ENCODE data around the gene PPFIA4. TPM values are rescaled to one million over a fixed set of nuclear protein-coding genes. Genes with fewer than 3 reads are reported as not detected.

Gene PPFIA4
- total RNA-seq, 1 experiment from 2014 or later, result 6.6 TPM

- DNase-seq (ENCODE audit: low spot score), result peak; percentile 47
Measured at GRCh38 chr1:203040513-203041275, 14.4 kb downstream of the PPFIA4 start.

GRCh38 chr1:203041351-203041932 is 15.2 kb downstream of the PPFIA4 start:
- peak; percentile 40 for DNase-seq (ENCODE audit: low spot score)

GRCh38 chr1:203043830-203044545 is 17.7 kb downstream of the PPFIA4 start:
- no peak for DNase-seq (ENCODE audit: low spot score)

DNA sequence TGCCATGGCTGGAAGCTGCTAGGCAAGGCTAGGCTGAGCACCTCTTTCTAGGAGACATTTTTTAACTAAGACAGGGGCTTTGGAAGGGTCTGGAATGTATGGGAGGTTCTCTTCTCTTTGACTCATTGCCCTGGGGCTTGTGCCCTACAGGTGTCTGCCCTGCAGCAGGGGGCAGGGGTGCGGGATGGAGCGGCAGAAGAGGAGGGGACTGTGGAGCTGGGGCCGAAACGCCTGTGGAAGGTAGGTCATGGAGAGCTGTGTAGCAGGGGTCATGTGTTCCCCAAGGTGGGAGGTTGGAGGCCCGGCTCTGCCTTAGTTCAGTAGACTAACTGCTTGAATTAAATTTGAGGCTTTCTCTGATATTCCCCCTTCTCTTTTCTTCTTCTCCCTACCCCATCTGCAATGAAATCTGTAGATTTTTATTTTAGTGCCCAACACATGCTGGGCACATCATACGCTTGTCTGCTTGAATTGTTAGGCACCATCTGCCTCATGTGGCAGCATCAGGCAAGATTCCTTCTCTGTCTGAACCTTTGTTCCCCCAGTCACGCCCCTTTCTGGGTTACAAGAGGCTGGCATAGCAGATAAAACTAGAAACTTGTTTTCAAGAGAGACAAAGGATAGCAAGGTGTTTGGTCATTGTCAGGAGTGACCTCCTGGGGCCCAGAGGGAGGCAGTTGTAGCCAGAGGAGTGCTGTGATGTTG is 18.4 kb downstream of the PPFIA4 start:
- no peak for DNase-seq (ENCODE audit: low spot score)

- DNase-seq (ENCODE audit: low spot score), result no peak
Measured at GRCh38 chr1:203045336-203045735, 19.0 kb downstream of the PPFIA4 start.

GRCh38 chr1:203045821-203046594 is 19.7 kb downstream of the PPFIA4 start:
- DNase-seq (ENCODE audit: low spot score), result no peak

GRCh38 chr1:203046984-203047630 is 20.8 kb downstream of the PPFIA4 start:
- peak; percentile 90 for DNase-seq (ENCODE audit: low spot score)

DNA sequence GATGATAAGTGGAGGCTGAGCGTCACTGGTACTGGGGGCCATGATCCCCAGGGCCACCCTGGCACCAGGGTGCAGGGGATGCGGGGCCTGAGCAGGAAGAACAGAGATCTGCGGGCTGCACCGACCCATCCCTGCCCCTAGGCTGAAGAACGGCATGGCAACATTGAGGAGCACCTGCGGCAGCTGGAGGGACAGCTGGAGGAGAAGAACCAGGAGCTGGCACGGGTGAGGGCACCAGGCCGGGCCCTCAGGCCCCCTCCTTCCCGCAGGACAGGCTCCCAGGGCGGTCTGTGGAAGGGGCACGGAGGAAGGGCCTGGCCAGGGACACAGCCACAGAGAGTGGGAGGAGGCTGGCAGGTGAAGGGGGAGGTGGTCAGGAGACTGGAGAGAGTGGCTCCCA is 21.8 kb downstream of the PPFIA4 start:
- no peak for DNase-seq (ENCODE audit: low spot score)

DNA sequence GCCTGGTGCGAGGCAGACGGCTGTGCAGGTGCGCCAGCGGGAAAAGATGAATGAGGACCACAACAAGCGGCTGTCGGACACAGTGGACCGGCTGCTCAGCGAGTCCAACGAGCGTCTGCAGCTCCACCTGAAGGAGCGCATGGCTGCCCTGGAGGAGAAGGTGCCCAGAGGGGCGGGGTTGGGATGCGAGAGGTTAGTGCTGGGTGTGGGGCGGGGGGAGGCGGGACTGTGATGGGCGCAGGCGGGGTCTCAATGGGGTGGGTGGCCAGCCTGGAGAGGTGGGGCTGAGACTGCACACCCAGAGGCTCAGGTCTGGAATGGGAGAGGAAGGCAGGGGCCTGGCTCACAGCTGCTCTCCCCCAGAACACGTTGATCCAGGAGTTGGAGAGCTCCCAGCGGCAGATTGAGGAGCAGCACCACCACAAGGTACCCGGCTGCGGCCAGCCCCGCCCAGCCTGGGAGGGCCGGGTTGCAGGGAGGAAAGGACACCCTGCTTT is 22.3 kb downstream of the PPFIA4 start:
- no peak for DNase-seq (ENCODE audit: low spot score)

DNA sequence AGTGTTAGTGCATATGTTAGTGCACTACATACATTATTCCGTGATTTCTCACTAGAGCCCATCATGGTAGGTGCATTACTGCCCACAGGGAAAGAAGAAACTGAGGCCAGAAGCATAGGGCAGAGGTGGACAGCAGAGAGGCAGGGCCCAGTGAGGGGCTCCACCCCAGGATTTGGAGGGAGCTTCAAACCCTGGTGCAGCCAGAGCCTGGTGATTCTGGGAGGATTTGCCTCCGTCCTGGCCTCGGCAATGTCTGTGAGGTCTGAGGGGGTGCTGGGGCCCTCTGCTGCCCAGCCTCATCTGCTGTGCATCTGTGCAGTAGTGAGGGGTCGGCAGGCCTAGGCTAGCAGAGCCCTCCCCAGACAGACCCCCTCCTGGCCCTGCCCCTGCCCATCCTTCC is 22.8 kb downstream of the PPFIA4 start:
- no peak for DNase-seq (ENCODE audit: low spot score)

DNA sequence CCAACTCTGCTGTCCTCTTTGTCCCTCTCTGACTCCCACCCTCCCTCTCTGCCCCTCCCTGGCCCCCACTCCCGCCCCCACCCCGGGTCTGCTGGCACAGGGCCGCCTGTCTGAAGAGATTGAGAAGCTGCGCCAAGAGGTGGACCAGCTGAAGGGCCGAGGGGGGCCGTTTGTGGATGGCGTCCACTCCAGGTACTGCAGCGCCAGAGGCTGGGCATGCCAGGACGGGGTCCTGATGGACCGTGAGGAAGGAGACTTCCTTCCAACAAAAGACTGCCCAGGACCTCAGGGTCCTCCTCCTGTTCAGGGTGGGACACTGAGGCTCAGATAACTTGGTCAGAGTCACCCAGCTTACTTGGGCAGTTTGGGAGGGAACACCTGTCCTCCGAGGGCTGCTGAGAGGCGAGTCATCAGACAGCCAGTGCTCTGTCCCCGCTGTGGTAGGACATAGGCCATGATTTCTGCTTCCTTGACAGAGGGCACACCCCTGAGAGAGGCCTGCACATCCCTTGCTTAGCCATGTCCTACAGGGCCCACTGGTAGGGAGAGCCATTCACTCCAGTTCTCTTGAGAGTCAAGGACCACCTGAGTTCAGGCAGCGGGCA is 23.4 kb downstream of the PPFIA4 start:
- no peak for DNase-seq (ENCODE audit: low spot score)

- no peak for DNase-seq (ENCODE audit: low spot score)
Measured at GRCh38 chr1:203050826-203051225, 24.5 kb downstream of the PPFIA4 start.

DNA sequence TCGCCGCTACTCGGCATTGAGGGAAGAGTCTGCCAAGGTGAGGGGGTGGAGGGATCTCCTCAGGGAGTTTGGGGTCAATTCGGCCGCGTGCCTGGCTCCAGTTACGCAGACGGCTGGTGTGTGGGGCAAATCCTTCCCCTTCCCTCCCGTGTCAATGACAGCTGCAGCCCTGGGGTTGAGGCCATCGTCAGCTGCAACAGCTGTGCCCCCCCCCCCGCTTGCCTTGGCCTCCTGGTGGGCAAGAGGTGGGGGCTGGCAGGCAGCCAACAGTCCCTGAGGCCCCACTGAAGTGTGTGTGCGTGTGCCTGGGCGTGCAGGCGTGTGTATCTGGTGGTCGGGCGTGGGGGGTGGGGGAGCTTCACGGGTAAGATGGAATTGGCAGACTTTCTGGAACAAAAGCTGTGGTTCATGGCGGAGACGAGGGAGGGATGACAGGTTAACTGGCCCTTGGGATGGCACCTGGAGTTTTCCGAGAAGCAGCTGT is 25.6 kb downstream of the PPFIA4 start:
- no peak for DNase-seq (ENCODE audit: low spot score)

GRCh38 chr1:203052601-203053000 is 26.3 kb downstream of the PPFIA4 start:
- DNase-seq (ENCODE audit: low spot score), result no peak

DNA sequence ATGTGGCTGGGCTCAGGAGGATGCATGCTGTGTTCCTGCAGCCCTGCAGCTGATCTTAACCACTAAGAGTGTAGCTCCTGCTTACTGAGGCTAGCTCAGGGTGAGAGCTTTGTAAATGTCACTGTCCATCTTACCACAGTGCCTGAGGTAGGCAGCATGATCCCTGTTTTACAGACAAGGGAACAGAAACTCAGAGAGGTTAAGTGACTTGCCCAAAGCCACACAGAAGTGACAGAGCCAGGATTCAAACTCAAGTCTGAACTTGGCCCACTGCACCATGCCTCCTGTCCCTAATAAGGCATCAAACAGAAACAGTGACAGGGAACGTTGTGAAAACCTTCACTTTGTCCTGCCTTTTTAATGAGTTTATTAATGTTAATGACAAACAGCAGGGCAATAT is 27.9 kb downstream of the PPFIA4 start:
- no peak for DNase-seq (ENCODE audit: low spot score)

DNA sequence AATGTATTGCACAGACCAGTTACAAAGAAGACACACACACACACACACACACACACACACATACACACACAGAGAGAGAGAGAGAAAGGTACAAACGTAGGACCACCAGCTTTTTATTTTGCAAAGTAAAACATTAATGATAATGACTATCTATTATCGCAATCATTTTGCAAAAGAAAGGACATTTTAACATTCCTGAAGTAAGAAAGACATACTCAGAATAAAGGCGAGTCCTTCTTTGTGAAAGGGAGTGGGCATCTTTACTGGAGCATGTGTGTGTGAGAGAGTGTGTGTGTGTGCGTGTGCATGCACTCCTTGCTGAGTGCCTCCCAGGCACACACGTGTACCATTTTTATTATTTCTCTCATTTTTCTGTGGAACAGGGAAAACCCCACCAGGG is 28.4 kb downstream of the PPFIA4 start:
- no peak for DNase-seq (ENCODE audit: low spot score)

- DNase-seq (ENCODE audit: low spot score), result no peak
Measured at GRCh38 chr1:203055161-203055799, 29.0 kb downstream of the PPFIA4 start.

GRCh38 chr1:203056012-203056411 is 29.7 kb downstream of the PPFIA4 start:
- no peak for DNase-seq (ENCODE audit: low spot score)

GRCh38 chr1:203056516-203056915 is 30.2 kb downstream of the PPFIA4 start:
- no peak for DNase-seq (ENCODE audit: low spot score)

All from A172 (cell line).